Posterior vena cava (tissue), 2 donors: ENCODE data around the gene MAGEA2B. TPM values are rescaled to one million over a fixed set of nuclear protein-coding genes. Genes with fewer than 3 reads are reported as not detected.
"Not testable (repeated sequence)": the region's sequence is repeated elsewhere in the genome, so short reads cannot be mapped to it uniquely, and the experiment has no call there.

Experiments
- DNase-seq: peaks from one replicate; pipeline ENCODE4 v3.0.0-alpha.2; 2020; ENCODE audit warnings: low spot score
- intact Hi-C, 2 donors: fragments of 100-400 bp; cut with DNase I; formaldehyde crosslinking; loops; one replicate each; pipeline versions ENCODE4 v1.14.1 to v1.14.2; 2022 to 2023
- long read RNA-seq, 2 donors: library from polyadenylated mRNA; unstranded; transcript quantifications; one replicate each; pipeline ENCODE4 v2.0.0, GENCODE V29; 2020 to 2021
- total RNA-seq, 2 donors: library from RNA; stranded (reverse); fragmentation: NEBNext Ultra II Directional; extraction: Animal tissue kit (Norgen Biotek cat#: 25700); gene quantifications; one replicate each; pipeline ENCODE4 v1.2.1, GENCODE V29; 2021
- donor health status: DM: yes; HTN: yes; CAD: no.
- donor health status: DM: yes; HTN: yes; CAD: no.

The MAGEA2B gene
- not detected for total RNA-seq
- long read RNA-seq, donor 1 = 0 reads
- long read RNA-seq, donor 2 = 0 reads

DNA sequence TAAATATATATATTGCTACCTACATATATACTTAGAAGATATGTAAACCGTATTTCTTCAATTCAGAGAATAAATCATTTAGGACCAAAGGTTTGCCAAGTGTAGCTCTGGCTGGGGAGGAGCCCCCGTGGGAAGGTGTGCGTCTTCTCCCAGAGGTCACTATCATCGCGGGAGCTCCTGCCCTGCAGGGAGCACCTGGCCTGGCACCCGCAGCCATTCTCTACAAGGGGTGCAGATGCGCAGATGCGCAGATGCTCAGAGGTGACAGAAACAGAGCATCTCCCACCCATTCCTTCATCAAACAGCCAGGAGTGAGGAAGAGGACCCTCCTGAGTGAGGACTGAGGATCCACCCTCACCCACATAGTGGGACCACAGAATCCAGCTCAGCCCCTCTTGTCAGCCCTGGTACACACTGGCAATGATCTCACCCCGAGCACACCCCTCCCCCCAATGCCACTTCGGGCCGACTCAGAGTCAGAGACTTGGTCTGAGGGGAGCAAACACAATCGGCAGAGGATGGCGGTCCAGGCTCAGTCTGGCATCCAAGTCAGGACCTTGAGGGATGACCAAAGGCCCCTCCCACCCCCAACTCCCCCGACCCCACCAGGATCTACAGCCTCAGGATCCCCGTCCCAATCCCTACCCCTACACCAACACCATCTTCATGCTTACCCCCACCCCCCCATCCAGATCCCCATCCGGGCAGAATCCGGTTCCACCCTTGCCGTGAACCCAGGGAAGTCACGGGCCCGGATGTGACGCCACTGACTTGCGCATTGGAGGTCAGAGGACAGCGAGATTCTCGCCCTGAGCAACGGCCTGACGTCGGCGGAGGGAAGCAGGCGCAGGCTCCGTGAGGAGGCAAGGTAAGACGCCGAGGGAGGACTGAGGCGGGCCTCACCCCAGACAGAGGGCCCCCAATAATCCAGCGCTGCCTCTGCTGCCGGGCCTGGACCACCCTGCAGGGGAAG lies at the start of gene MAGEA2B:
Gene MAGEA2B (plus strand): TSS at position 814 of the 973 bp plus-strand sequence. CDS start 2,479 bp downstream, outside the sequence.
- DNase-seq, intact Hi-C loops: not testable (repeated sequence)

- DNase-seq = no peak
- intact Hi-C loops = no loop called here
Observed at GRCh38 chrX:152674135-152674534, 40.3 kb upstream of the MAGEA2B start.

- intact Hi-C loops = not testable (repeated sequence)
Observed at GRCh38 chrX:152674652-152675051, 39.8 kb upstream of the MAGEA2B start.

DNA sequence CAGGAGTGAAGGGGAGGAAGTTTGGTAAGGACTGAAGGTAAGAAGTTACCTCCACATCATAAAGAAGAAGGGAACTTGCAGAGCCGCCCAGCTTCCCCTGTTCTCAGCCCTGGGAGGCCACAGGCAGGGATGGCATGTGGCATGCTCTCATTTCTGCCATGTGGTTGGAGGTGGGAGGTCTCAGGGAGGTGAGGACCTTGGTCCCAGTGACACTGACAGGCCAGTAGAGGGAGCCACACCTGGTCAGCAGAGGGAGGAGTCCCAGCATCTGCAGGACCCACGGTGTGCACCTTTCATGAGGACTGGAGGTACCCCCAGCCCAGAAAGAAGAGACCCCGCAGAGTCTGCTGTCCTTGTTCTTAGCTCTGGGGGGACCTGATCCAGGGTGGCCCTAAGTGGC lies 33.4 kb upstream of the MAGEA2B start:
- DNase-seq, intact Hi-C loops: not testable (repeated sequence)

More at GRCh38 chrX:152674652-152675051, 39.8 kb upstream of the MAGEA2B start:
- not testable (repeated sequence) for DNase-seq

- intact Hi-C loops, DNase-seq: not testable (repeated sequence)
Observed at GRCh38 chrX:152697952-152698931, 16.2 kb upstream of the MAGEA2B start, which contains the start of gene MAGEA3. TSS of gene MAGEA3 (plus strand) at chrX:152698794. CDS start at chrX:152700833, 2,039 bp downstream.

- intact Hi-C loops = not testable (repeated sequence)
- peak; percentile 74 for DNase-seq
Observed at GRCh38 chrX:152700390-152700789, 14.0 kb upstream of the MAGEA2B start.

GRCh38 chrX:152706500-152706899 lies 7.9 kb upstream of the MAGEA2B start:
- intact Hi-C loops, DNase-seq: not testable (repeated sequence)

- intact Hi-C loops, DNase-seq: not testable (repeated sequence)
Observed at GRCh38 chrX:152709173-152709572, 5.3 kb upstream of the MAGEA2B start, which contains the start of gene CSAG2. TSS of gene CSAG2 (minus strand) at chrX:152709273. CDS start at chrX:152709112, 161 bp downstream.

GRCh38 chrX:152713195-152713594 lies 1.2 kb upstream of the MAGEA2B start:
- DNase-seq, intact Hi-C loops: not testable (repeated sequence)

DNA sequence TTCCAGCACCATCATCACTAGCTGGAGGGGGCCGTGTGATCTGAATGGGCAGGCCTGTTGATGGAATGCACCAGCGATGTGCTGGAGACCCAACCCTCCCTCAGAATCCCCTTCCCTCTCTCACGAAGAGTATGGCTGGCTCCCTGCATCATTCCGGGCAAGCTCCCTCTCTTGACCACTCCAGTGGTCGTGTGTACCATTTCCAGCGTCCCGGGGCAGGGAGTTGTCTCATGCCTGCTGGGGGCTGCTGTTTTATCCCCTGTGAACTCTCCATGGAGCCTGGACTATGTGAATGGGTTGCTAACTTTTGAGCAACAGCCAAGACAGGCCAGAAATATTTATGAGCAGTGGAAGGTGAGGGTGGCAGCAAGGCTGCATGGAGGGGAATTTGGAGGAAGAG lies 11.0 kb downstream of the MAGEA2B start:
- no peak for DNase-seq
- intact Hi-C loops = no loop called here

DNA sequence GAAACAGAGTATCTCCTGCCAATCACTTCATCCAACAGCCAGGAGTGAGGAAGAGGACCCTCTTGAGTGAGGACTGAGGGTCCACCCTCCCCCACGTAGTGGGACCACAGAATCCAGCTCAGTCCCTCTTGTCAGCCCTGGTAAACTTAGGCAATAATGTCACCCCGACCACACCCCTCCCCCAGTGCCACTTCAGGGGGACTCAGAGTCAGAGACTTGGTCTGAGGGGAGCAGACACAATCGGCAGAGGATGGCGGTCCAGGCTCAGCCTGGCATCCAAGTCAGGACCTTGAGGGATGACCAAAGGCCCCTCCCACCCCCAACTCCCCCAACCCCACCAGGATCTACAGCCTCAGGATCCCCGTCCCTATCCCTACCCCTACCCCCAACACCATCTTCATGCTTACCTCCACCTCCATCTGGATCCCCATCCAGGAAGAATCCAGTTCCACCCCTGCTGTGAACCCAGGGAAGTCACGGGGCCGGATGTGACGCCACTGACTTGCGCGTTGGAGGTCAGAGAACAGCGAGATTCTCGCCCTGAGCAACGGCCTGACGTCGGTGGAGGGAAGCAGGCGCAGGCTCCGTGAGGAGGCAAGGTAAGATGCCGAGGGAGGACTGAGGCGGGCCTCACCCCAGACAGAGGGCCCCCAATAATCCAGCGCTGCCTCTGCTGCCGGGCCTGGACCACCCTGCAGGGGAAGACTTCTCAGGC lies 19.0 kb downstream of the MAGEA2B start, which contains the start of the genes CSAG1 and MAGEA12:
Gene CSAG1 (minus strand): TSS at position 461 of the 715 bp plus-strand sequence. CDS start 1,261 bp downstream, outside the sequence.
Gene MAGEA12 (plus strand): TSS at position 497 of the 715 bp plus-strand sequence. CDS start 2,405 bp downstream, outside the sequence.
- DNase-seq = peak; percentile 73
- intact Hi-C loops = no loop called here

- intact Hi-C loops = not testable (repeated sequence)
- DNase-seq = peak; percentile 62
Observed at GRCh38 chrX:152734143-152734858, 19.9 kb downstream of the MAGEA2B start.

GRCh38 chrX:152735101-152735500 lies 20.7 kb downstream of the MAGEA2B start:
- intact Hi-C loops = no loop called here
- DNase-seq = no peak

GRCh38 chrX:152735860-152736511 lies 21.6 kb downstream of the MAGEA2B start:
- peak; percentile 66 for DNase-seq
- intact Hi-C loops = no loop called here

- intact Hi-C loops, DNase-seq: not testable (repeated sequence)
Observed at GRCh38 chrX:152736528-152736927, 22.1 kb downstream of the MAGEA2B start.

- intact Hi-C loops = no loop called here
- no peak for DNase-seq
Observed at GRCh38 chrX:152738560-152738959, 24.1 kb downstream of the MAGEA2B start.
